ENCODE results near the gene MS4A10.

MS4A10 gene

DNA sequence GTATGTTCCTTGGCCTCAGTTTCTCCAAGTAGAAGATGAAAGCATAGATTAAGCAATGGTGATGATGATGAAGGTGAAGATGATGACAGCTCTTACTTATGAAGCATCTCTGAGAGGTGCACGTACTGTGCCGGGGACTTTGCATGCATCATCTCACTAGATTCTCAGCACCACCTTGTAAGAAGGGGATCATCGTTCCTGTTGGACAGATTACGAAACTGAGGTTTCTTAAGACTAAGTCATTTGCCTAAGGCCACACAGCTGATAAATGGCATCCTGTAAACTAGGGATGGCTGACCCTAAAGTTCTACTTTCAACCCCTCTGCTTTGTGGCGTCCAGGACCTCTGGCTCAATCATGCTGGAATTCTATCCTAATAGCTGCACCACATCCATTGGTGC lies 19.8 kb upstream of the MS4A10 start:
- H3K4me3 ChIP-seq (ENCODE audit: low read length): no peak overlapping the region
- DNase-seq (ENCODE audit: low read depth, low spot score): no peak
- H3K4me1 ChIP-seq (ENCODE audit: control insufficient read depth, insufficient read depth, low read length): no peaks in the 10 kb centered on the region
- H3K36me3 ChIP-seq (ENCODE audit: control insufficient read depth, insufficient read depth, low read length): no peaks in the 10 kb centered on the region
- H3K27me3 ChIP-seq (ENCODE audit: control insufficient read depth, insufficient read depth, low read length): no peaks in the 10 kb centered on the region
- no peaks in the 10 kb centered on the region for H3K9me3 ChIP-seq (ENCODE audit: control insufficient read depth, insufficient read depth, low read length)
- H3K27ac ChIP-seq (ENCODE audit: low read length): no peak overlapping the region
- WGBS (ENCODE audit: insufficient coverage, insufficient read length): no CpG with 5 or more reads among the region's 5 CpGs

DNA sequence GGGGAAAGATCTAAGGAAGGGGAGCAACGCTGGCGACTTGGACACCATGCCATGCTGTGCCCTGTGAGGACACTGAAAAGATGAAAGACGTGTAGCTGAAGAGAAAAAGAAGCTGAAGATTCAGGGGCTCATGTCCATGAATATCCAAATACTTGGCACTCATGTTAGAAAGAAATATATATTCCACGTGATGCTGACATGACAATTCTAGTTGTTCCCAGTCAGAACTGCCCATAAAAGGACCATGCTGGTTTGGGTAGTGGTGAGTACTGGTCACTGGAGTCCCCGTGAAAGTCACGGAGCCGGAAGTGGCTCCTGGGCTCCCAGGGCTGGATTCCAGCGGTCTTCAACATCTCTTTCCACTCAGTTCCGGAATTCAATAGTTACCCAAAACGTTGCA lies 18.6 kb upstream of the MS4A10 start:
- Histone ChIP-seq H3K27me3 (ENCODE audit: control insufficient read depth, insufficient read depth, low read length) (no peaks in the 10 kb centered on the region), H3K4me3 (ENCODE audit: low read length) (no peak overlapping the region), H3K36me3 (ENCODE audit: control insufficient read depth, insufficient read depth, low read length) (no peaks in the 10 kb centered on the region), H3K4me1 (ENCODE audit: control insufficient read depth, insufficient read depth, low read length) (no peaks in the 10 kb centered on the region), H3K9me3 (ENCODE audit: control insufficient read depth, insufficient read depth, low read length) (no peaks in the 10 kb centered on the region), H3K27ac (ENCODE audit: low read length) (no peak overlapping the region)
- DNase-seq (ENCODE audit: low read depth, low spot score): no peak
- WGBS (ENCODE audit: insufficient coverage, insufficient read length): no CpG with 5 or more reads among the region's 10 CpGs

GRCh38 chr11:60767388-60767811 lies 17.7 kb upstream of the MS4A10 start:
- Histone ChIP-seq H3K36me3 (ENCODE audit: control insufficient read depth, insufficient read depth, low read length) (no peaks in the 10 kb centered on the region), H3K9me3 (ENCODE audit: control insufficient read depth, insufficient read depth, low read length) (no peaks in the 10 kb centered on the region), H3K4me1 (ENCODE audit: control insufficient read depth, insufficient read depth, low read length) (no peaks in the 10 kb centered on the region), H3K4me3 (ENCODE audit: low read length) (no peak overlapping the region), H3K27ac (ENCODE audit: low read length) (no peak overlapping the region), H3K27me3 (ENCODE audit: control insufficient read depth, insufficient read depth, low read length) (no peaks in the 10 kb centered on the region)
- WGBS (ENCODE audit: insufficient coverage, insufficient read length): no CpG with 5 or more reads among the region's 26 CpGs
- peak; percentile 45 for DNase-seq (ENCODE audit: low read depth, low spot score)

DNA sequence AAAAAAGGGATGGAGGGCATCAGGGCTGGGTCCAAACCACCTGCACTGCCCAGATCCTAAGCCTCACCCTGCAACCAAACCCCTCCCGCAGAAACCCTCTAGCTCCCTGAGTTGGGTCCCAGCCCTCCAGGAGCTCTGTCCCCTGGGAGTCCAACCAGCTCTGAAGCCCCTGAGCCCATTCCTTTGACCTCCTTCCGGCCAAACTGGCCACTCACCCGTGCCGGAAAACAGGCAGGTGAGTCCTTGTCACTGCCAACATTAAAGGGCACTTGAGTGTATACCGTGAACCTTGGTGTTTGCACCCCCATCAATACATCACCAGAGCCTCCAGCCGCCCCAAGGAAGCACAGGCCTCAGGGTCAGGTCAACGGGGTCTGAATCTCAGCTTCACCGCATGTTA lies 16.9 kb upstream of the MS4A10 start:
- no peaks in the 10 kb centered on the region for H3K27me3 ChIP-seq (ENCODE audit: control insufficient read depth, insufficient read depth, low read length)
- no peak overlapping the region for H3K27ac ChIP-seq (ENCODE audit: low read length)
- no CpG with 5 or more reads among the region's 8 CpGs for WGBS (ENCODE audit: insufficient coverage, insufficient read length)
- no peak overlapping the region for H3K4me3 ChIP-seq (ENCODE audit: low read length)
- no peaks in the 10 kb centered on the region for H3K36me3 ChIP-seq (ENCODE audit: control insufficient read depth, insufficient read depth, low read length)
- H3K9me3 ChIP-seq (ENCODE audit: control insufficient read depth, insufficient read depth, low read length): no peaks in the 10 kb centered on the region
- H3K4me1 ChIP-seq (ENCODE audit: control insufficient read depth, insufficient read depth, low read length): no peaks in the 10 kb centered on the region
- DNase-seq (ENCODE audit: low read depth, low spot score): no peak

DNA sequence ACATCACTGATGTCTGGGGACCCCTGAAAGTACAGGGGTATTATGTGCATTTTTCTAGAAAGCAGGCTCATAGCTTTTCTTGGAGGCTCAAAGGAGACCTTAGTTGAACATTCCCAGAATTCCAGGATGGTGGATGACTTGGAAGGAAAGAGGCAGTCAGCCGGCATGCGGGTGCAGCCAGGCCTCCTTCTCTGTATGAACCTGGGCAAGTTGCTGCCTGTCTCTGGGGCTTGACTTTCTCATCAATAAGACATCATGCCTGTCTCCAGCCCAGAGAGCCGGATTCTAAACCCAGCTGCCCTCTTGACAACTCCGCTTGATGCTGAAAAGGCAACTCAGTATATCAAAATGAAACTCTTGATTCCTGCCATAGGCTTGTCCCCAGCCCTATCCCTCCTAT lies 15.9 kb upstream of the MS4A10 start:
- no peaks in the 10 kb centered on the region for H3K36me3 ChIP-seq (ENCODE audit: control insufficient read depth, insufficient read depth, low read length)
- no CpG with 5 or more reads among the region's 4 CpGs for WGBS (ENCODE audit: insufficient coverage, insufficient read length)
- no peaks in the 10 kb centered on the region for H3K9me3 ChIP-seq (ENCODE audit: control insufficient read depth, insufficient read depth, low read length)
- H3K4me3 ChIP-seq (ENCODE audit: low read length): no peak overlapping the region
- no peaks in the 10 kb centered on the region for H3K27me3 ChIP-seq (ENCODE audit: control insufficient read depth, insufficient read depth, low read length)
- no peaks in the 10 kb centered on the region for H3K4me1 ChIP-seq (ENCODE audit: control insufficient read depth, insufficient read depth, low read length)
- H3K27ac ChIP-seq (ENCODE audit: low read length): no peak overlapping the region
- no peak for DNase-seq (ENCODE audit: low read depth, low spot score)

GRCh38 chr11:60769811-60770210 lies 15.3 kb upstream of the MS4A10 start:
- no peaks in the 10 kb centered on the region for H3K9me3 ChIP-seq (ENCODE audit: control insufficient read depth, insufficient read depth, low read length)
- no peak overlapping the region for H3K27ac ChIP-seq (ENCODE audit: low read length)
- H3K4me1 ChIP-seq (ENCODE audit: control insufficient read depth, insufficient read depth, low read length): no peaks in the 10 kb centered on the region
- H3K4me3 ChIP-seq (ENCODE audit: low read length): no peak overlapping the region
- no peak for DNase-seq (ENCODE audit: low read depth, low spot score)
- H3K36me3 ChIP-seq (ENCODE audit: control insufficient read depth, insufficient read depth, low read length): no peaks in the 10 kb centered on the region
- H3K27me3 ChIP-seq (ENCODE audit: control insufficient read depth, insufficient read depth, low read length): no peaks in the 10 kb centered on the region
- WGBS (ENCODE audit: insufficient coverage, insufficient read length): no CpG with 5 or more reads among the region's 11 CpGs

GRCh38 chr11:60771146-60771545 lies 14.0 kb upstream of the MS4A10 start:
- WGBS (ENCODE audit: insufficient coverage, insufficient read length): no CpG with 5 or more reads among the region's 4 CpGs
- no peak overlapping the region for H3K27ac ChIP-seq (ENCODE audit: low read length)
- DNase-seq (ENCODE audit: low read depth, low spot score): no peak
- no peaks in the 10 kb centered on the region for H3K4me1 ChIP-seq (ENCODE audit: control insufficient read depth, insufficient read depth, low read length)
- no peaks in the 10 kb centered on the region for H3K9me3 ChIP-seq (ENCODE audit: control insufficient read depth, insufficient read depth, low read length)
- H3K36me3 ChIP-seq (ENCODE audit: control insufficient read depth, insufficient read depth, low read length): no peaks in the 10 kb centered on the region
- H3K4me3 ChIP-seq (ENCODE audit: low read length): no peak overlapping the region
- no peaks in the 10 kb centered on the region for H3K27me3 ChIP-seq (ENCODE audit: control insufficient read depth, insufficient read depth, low read length)

GRCh38 chr11:60771879-60772525 lies 13.1 kb upstream of the MS4A10 start:
- no peak overlapping the region for H3K27ac ChIP-seq (ENCODE audit: low read length)
- H3K4me1 ChIP-seq (ENCODE audit: control insufficient read depth, insufficient read depth, low read length): no peaks in the 10 kb centered on the region; the same call in 1 of the 2 replicates
- no peaks in the 10 kb centered on the region for H3K36me3 ChIP-seq (ENCODE audit: control insufficient read depth, insufficient read depth, low read length)
- no CpG with 5 or more reads among the region's 16 CpGs for WGBS (ENCODE audit: insufficient coverage, insufficient read length)
- no peak for DNase-seq (ENCODE audit: low read depth, low spot score)
- no peaks in the 10 kb centered on the region for H3K27me3 ChIP-seq (ENCODE audit: control insufficient read depth, insufficient read depth, low read length)
- H3K9me3 ChIP-seq (ENCODE audit: control insufficient read depth, insufficient read depth, low read length): no peaks in the 10 kb centered on the region
- H3K4me3 ChIP-seq (ENCODE audit: low read length): no peak overlapping the region

DNA sequence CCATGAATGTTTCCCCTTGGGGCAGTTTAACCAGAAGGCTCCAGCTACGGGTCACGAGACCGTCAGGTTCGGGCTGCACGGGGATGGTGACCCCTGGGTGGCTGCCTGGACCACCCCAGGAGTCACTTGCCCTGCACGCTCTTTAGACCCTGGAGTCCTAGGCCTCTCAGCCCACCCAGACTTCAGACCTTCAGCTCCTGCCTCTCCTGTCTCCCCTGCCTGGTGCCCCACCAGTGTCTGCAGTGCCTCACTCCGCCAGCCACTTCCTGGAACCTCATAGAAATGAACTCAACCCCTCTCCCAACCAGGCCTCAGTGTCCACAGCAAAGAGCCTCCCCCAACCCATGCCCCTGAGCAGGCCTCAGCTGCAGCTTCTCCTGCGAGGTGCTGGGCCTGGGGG lies 12.5 kb upstream of the MS4A10 start:
- no CpG with 5 or more reads among the region's 8 CpGs for WGBS (ENCODE audit: insufficient coverage, insufficient read length)
- Histone ChIP-seq H3K27ac (ENCODE audit: low read length) (no peak overlapping the region), H3K9me3 (ENCODE audit: control insufficient read depth, insufficient read depth, low read length) (no peaks in the 10 kb centered on the region), H3K4me3 (ENCODE audit: low read length) (no peak overlapping the region), H3K36me3 (ENCODE audit: control insufficient read depth, insufficient read depth, low read length) (no peaks in the 10 kb centered on the region), H3K4me1 (ENCODE audit: control insufficient read depth, insufficient read depth, low read length) (no peaks in the 10 kb centered on the region; the same call in 1 of the 2 replicates), H3K27me3 (ENCODE audit: control insufficient read depth, insufficient read depth, low read length) (no peaks in the 10 kb centered on the region)
- no peak for DNase-seq (ENCODE audit: low read depth, low spot score)

DNA sequence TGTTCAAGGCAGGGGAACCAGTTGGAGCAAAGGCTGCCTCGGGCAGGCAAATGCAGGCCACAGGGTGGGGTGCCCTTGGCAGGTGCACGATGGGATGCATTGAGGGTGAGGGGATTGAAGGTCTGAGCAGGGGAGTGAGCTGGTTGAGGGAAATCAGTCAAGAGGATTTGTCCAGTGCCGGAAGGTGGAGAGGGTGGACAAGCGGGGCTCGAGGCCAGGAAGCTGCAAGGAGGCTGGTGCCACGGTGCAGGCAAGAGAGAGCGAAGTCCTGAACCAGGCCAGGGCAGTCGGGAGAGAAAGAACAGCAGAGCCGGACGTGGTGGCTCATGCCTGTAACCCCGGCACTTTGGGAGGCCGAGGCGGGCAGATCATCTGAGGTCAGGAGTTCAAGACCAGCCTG lies 10.4 kb upstream of the MS4A10 start:
- Histone ChIP-seq H3K9me3 (ENCODE audit: control insufficient read depth, insufficient read depth, low read length) (no peaks in the 10 kb centered on the region), H3K4me1 (ENCODE audit: control insufficient read depth, insufficient read depth, low read length) (no peaks in the 10 kb centered on the region; the same call in 1 of the 2 replicates), H3K36me3 (ENCODE audit: control insufficient read depth, insufficient read depth, low read length) (no peaks in the 10 kb centered on the region), H3K27ac (ENCODE audit: low read length) (no peak overlapping the region), H3K27me3 (ENCODE audit: control insufficient read depth, insufficient read depth, low read length) (no peaks in the 10 kb centered on the region), H3K4me3 (ENCODE audit: low read length) (no peak overlapping the region)
- no CpG with 5 or more reads among the region's 13 CpGs for WGBS (ENCODE audit: insufficient coverage, insufficient read length)
- DNase-seq (ENCODE audit: low read depth, low spot score): no peak

GRCh38 chr11:60775420-60775961 lies 9.6 kb upstream of the MS4A10 start:
- no peak overlapping the region for H3K27ac ChIP-seq (ENCODE audit: low read length)
- H3K4me3 ChIP-seq (ENCODE audit: low read length): no peak overlapping the region
- no CpG with 5 or more reads among the region's 15 CpGs for WGBS (ENCODE audit: insufficient coverage, insufficient read length)
- no peaks in the 10 kb centered on the region; the same call in 1 of the 2 replicates for H3K4me1 ChIP-seq (ENCODE audit: control insufficient read depth, insufficient read depth, low read length)
- no peaks in the 10 kb centered on the region for H3K36me3 ChIP-seq (ENCODE audit: control insufficient read depth, insufficient read depth, low read length)
- no peaks in the 10 kb centered on the region for H3K27me3 ChIP-seq (ENCODE audit: control insufficient read depth, insufficient read depth, low read length)
- H3K9me3 ChIP-seq (ENCODE audit: control insufficient read depth, insufficient read depth, low read length): no peaks in the 10 kb centered on the region
- peak; percentile 77 for DNase-seq (ENCODE audit: low read depth, low spot score)

Measured in iPS DF 6.9 (cell line).